ENCODE data around the gene PRKCQ. TPM values are rescaled to one million over a fixed set of nuclear protein-coding genes. Genes with fewer than 3 reads are reported as not detected.

The PRKCQ gene
- total RNA-seq, 2 experiments from 2014 or later, result 4.0 to 7.8 TPM

DNA sequence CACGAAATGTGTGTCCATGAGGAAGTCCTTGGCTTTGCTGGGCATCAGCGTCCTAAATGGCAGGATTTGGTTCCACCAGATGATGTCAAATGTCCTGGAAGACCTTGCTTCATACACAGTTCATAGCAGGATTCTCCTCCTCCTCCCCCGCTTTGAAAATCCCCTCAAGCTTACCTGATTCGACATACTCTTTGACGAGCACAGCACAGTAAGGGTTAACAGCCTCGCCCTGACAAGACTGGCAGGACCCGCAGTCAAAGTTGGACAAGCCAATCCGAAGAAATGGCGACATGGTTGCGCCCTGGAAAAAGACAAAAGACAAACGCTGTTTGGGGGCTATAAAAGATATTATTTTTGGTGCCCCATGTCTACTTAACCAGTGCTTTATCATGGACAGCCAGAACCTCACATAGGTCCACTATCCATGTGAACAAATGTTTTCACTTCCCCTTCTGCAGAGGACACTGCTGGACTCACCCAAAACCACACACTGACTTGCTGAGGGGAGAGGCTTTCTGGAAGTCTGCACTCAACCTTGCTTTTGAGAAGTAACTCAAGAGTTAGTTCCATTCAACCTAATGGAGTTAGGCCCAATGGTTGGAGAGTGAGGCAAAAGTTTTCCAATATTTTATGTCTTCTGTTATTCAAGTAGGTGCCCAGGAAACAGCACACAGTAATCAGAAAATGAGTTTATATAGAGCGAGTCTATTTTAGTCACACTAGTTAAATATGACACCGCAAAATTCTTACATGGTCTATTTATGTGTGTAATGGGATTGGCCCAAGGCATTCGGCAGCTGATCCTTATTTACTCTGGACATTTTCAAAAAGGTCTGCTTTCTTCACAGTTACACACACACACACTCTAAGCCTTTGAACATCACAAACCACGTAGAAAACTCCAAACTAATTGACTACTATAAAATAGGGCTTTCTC lies 65.0 kb downstream of the PRKCQ start:
- Histone ChIP-seq H3K9me2 (ENCODE audit: insufficient read depth, low read length) (no peaks in the 10 kb centered on the region), H3K9me3 (ENCODE audit: low read length) (peaks cover 14% of the 10 kb centered on the region), H3K4me1 (ENCODE audit: insufficient read depth, low read length, poor library complexity, severe bottlenecking) (no peaks in the 10 kb centered on the region), H3K36me3 (ENCODE audit: insufficient read depth, low read length) (peaks cover 16% of the 10 kb centered on the region), H2AFZ (ENCODE audit: low read length) (no peak overlapping the region), H3K4me3 (ENCODE audit: low read depth, low read length, poor library complexity, severe bottlenecking) (no peak overlapping the region), H3K4me2 (ENCODE audit: low read length) (no peak overlapping the region), H4K20me1 (ENCODE audit: insufficient read depth, low read length) (no peaks in the 10 kb centered on the region), H3K27ac (ENCODE audit: low read depth, low read length, poor library complexity, severe bottlenecking) (no peak overlapping the region), H3K79me2 (ENCODE audit: insufficient read depth, low read depth, low read length) (no peaks in the 10 kb centered on the region)
- ChIA-PET CTCF (ENCODE audit: unreplicated experiment) (no interaction called here), POLR2A (no interaction called here)
- no peak for DNase-seq (ENCODE audit: low spot score)
- BruUV-seq (replicated peaks), result no TSS peak
- TF ChIP-seq EZH2phosphoT487 (IDR thresholded peaks at IDR 0.05; ENCODE audit: borderline replicate concordance, low read depth, low read length), result no peak
- TF ChIP-seq, protein P1, sequence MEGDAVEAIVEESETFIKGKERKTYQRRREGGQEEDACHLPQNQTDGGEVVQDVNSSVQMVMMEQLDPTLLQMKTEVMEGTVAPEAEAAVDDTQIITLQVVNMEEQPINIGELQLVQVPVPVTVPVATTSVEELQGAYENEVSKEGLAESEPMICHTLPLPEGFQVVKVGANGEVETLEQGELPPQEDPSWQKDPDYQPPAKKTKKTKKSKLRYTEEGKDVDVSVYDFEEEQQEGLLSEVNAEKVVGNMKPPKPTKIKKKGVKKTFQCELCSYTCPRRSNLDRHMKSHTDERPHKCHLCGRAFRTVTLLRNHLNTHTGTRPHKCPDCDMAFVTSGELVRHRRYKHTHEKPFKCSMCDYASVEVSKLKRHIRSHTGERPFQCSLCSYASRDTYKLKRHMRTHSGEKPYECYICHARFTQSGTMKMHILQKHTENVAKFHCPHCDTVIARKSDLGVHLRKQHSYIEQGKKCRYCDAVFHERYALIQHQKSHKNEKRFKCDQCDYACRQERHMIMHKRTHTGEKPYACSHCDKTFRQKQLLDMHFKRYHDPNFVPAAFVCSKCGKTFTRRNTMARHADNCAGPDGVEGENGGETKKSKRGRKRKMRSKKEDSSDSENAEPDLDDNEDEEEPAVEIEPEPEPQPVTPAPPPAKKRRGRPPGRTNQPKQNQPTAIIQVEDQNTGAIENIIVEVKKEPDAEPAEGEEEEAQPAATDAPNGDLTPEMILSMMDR (conservative IDR thresholded peaks at IDR 0.05; ENCODE audit: low read length), result no peak
- intact Hi-C loops (cut with micrococcal nuclease; ENCODE audit: unreplicated experiment), result no loop called here

DNA sequence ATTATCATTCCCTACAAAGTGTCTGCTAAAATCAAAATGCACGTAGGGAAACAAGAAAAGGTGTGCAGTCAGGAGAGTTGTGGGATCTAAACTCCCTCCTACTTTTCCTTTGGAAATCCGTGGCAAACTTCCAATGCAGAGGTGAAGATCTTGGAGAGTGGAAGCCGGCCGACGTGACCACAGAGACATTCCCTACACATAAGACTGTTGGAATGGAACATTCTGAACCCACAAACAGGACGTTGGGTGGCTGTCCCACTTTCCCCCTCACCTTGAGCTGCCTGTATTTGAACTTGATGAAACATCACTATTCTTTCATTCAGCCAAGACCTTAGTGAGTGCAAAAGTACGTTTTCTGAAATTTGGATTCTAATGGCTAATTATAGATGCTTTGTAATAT lies 65.9 kb downstream of the PRKCQ start:
- H3K9me3 ChIP-seq (ENCODE audit: low read length), result peaks cover 14% of the 10 kb centered on the region
- BruUV-seq (replicated peaks), result no TSS peak
- TF ChIP-seq, protein P1 (conservative IDR thresholded peaks at IDR 0.05; ENCODE audit: low read length), result no peak
- TF ChIP-seq EZH2phosphoT487 (IDR thresholded peaks at IDR 0.05; ENCODE audit: borderline replicate concordance, low read depth, low read length), result no peak

DNA sequence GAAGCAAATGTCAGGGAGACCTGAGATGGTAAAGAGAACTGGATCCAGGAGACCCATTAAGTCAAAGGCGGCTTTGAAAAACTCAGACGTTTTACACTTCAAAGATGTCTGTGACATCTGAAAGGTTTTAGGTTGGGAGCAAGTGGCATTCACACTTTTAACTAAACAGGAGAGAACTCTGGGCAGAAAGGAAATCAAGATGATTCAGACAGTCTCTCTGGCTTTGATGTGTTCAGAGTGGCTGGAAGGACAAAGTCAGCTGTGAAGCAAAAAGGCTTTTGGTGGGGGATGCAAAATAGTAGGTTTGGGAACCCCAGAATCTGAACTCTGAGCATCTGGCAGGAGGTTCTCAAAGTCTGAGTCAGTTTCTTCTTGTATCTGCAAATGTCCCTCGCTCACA lies 66.6 kb downstream of the PRKCQ start:
- ChIA-PET POLR2A (no interaction called here), CTCF (ENCODE audit: unreplicated experiment) (no interaction called here)
- DNase-seq (ENCODE audit: low spot score), result no peak
- Histone ChIP-seq H3K4me3 (ENCODE audit: low read depth, low read length, poor library complexity, severe bottlenecking) (no peak overlapping the region), H3K27ac (ENCODE audit: low read depth, low read length, poor library complexity, severe bottlenecking) (no peak overlapping the region), H3K4me1 (ENCODE audit: insufficient read depth, low read length, poor library complexity, severe bottlenecking) (no peaks in the 10 kb centered on the region), H3K79me2 (ENCODE audit: insufficient read depth, low read depth, low read length) (no peaks in the 10 kb centered on the region), H4K20me1 (ENCODE audit: insufficient read depth, low read length) (no peaks in the 10 kb centered on the region), H3K4me2 (ENCODE audit: low read length) (no peak overlapping the region), H3K9me3 (ENCODE audit: low read length) (peaks cover 14% of the 10 kb centered on the region), H3K36me3 (ENCODE audit: insufficient read depth, low read length) (peaks cover 16% of the 10 kb centered on the region), H2AFZ (ENCODE audit: low read length) (no peak overlapping the region), H3K9me2 (ENCODE audit: insufficient read depth, low read length) (no peaks in the 10 kb centered on the region)
- no TSS peak for BruUV-seq (replicated peaks)
- intact Hi-C loops (cut with micrococcal nuclease; ENCODE audit: unreplicated experiment), result no loop called here
- TF ChIP-seq, protein P1 (conservative IDR thresholded peaks at IDR 0.05; ENCODE audit: low read length), result no peak

More for the DNA sequence above, 65.9 kb downstream of the PRKCQ start:
- H3K4me3 ChIP-seq (ENCODE audit: low read depth, low read length, poor library complexity, severe bottlenecking), result no peak overlapping the region
- H3K27ac ChIP-seq (ENCODE audit: low read depth, low read length, poor library complexity, severe bottlenecking), result no peak overlapping the region
- no peaks in the 10 kb centered on the region for H3K4me1 ChIP-seq (ENCODE audit: insufficient read depth, low read length, poor library complexity, severe bottlenecking)
- ChIA-PET CTCF (ENCODE audit: unreplicated experiment) (no interaction called here), POLR2A (no interaction called here)
- peaks cover 16% of the 10 kb centered on the region for H3K36me3 ChIP-seq (ENCODE audit: insufficient read depth, low read length)
- no peak overlapping the region for H3K4me2 ChIP-seq (ENCODE audit: low read length)
- H4K20me1 ChIP-seq (ENCODE audit: insufficient read depth, low read length), result no peaks in the 10 kb centered on the region
- H3K79me2 ChIP-seq (ENCODE audit: insufficient read depth, low read depth, low read length), result no peaks in the 10 kb centered on the region
- H2AFZ ChIP-seq (ENCODE audit: low read length), result no peak overlapping the region
- intact Hi-C loops (cut with micrococcal nuclease; ENCODE audit: unreplicated experiment), result no loop called here
- no peaks in the 10 kb centered on the region for H3K9me2 ChIP-seq (ENCODE audit: insufficient read depth, low read length)
- no peak for DNase-seq (ENCODE audit: low spot score)

Measured in OCI-LY7 (cell line).